HG03575 (cell line): ENCODE measurements around the gene ID4.

ENCODE experiments used
- ATAC-seq: cut with Tn5 transposase; IDR thresholded peaks from one replicate; pipeline ENCODE4 v1.9.1; 2021; ENCODE audit not compliant: unreplicated experiment, insufficient number of reproducible peaks, low FRiP score; ENCODE audit errors: extremely low read depth

Gene ID4, protein sequence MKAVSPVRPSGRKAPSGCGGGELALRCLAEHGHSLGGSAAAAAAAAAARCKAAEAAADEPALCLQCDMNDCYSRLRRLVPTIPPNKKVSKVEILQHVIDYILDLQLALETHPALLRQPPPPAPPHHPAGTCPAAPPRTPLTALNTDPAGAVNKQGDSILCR

DNA sequence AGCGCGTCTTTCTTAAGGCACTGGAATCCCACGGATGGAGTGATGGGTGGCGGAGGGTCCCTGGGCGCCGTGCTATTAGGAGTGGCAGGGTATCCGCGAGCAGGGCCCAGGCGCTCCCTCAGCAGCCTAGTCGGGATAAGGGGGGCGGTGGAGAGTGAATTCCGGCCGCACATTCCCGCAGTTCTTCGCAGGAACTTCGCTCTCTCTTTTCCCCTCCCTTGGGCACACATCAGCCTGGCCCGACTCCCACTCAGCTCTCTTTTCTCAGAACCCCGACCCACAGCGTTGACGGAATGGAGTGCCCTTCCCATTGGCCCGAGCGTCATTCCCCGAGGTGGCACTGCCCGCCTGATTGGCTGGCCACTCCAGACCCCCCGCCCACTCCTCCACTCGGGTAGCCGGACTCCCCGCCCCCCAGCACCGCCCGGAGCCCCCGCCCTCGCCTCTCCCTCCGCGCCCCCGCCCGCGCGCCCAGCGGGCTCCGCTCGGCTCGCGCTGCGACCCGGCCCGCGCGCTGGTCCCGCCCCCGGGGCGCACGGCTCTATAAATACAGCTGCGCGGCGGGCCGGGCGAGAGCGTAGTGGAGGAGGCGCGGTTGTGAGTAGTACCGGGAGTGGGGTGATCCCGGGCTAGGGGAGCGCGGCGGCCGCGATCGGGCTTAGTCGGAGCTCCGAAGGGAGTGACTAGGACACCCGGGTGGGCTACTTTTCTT lies at the start of gene ID4:
Gene ID4 (plus strand): TSS at position 572 of the 712 bp plus-strand sequence. CDS start 385 bp downstream, outside the sequence.
- ATAC-seq: no peak

DNA sequence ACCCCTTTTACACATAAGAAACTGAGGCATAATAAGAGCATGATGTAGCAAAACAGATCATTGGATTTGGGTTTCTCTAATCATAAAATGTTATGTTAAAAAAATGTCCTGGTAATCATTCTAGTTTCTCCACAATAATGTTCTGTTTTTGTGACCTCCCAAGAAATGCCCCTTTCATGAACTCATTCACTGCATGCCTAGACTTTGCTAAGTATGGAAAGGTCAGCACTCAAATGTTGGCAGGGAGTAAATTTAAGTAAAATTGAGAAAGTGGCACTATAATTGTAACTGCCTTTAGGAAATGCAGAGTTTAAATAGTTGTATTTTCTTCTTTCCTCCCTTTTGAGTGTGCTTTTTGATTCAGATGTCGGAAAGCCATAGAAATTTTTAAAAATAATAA lies 48.5 kb upstream of the ID4 start:
- no peak for ATAC-seq

DNA sequence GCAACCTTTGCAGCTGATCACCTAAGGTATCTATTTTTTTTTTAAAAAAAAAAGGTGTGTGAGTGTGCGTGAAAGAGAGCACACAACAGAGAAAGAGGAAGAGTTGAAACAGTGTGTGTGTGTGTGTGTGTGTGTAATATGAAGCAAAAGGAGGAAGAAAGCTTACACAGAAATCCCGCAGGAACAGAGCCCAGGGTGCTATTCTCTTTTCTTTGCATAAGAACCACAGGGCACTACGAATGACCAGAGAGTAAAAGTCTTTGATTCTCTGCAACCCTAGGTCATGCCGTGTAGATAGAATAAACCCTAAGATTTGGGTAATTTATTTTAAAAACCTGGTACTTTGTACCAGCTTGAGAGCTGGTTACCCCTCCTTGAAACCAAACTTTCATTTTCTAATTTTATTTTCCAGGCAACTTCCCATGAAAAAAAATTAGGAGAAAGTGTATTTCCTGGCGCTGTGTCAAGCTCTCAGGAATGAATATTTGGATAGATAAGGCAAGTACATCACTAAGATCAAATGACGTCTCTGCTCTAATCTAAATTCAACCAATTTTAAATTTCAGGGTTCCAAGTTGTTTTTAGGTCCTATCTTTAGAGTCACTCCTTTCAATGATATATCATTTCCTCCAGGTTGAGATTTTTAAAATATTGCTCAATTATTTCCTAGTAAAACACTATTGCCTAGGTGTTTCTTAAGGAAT lies 47.9 kb upstream of the ID4 start:
- ATAC-seq: no peak

DNA sequence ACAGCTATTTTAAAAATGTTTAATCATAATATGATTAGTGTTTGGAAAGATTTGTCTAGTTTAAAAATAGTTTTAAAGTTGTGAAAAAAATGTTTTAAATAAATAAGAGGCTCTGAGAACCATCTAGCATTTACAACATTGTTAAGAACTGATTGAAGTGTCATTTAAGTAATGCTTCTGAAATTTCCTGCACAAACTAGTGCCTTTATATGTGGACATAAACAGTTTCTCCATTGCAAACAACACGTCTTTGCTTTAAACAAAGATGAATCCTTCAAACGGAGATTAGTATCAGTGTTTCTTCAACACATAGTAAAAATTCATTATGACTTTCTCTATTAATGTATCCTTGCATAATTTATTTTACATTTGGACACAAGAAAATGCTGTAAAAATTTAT lies 45.9 kb upstream of the ID4 start:
- ATAC-seq: no peak

- ATAC-seq: no peak
These were observed 42.0 kb upstream of the ID4 start for GRCh38 chr6:19795211-19795610.

- ATAC-seq: no peak
These were observed 40.7 kb upstream of the ID4 start for GRCh38 chr6:19796452-19796851.

DNA sequence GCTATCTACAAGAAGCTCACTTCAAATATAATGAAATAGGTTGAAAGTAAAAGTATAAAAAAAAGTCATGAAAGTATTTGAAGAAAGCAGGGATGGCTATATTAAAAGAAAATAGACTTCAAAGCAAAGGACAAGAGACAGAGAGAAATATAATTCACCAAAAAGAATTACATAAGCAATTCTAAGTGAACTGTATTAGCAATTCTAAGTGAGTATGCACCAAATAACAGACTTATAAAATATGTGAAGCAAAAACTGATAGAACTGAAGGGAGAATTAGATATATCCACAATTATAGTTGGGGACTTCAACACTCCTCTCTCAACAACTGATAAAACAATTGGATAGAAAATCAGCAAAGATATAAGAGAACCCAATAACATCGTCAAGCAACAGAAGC lies 38.8 kb upstream of the ID4 start:
- no peak for ATAC-seq

DNA sequence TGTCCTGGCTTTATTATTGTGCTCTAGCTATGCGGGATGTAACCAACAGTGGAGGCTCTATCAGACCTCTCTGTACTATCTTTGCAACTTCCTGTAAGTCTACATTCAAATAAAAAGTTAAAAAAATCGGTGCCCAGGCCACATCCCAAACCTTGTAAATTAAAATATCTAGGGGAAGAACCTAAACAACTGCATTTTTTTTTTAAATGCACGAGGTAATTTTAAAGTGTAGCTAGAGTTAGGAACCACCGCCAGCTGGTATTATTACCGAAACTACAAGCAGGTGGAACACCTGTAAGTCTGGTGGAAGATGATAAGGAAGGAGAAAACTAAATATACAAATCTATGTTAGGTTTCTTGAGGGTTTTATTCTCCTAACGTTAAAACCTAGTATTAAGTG lies 34.5 kb upstream of the ID4 start:
- no peak for ATAC-seq

GRCh38 chr6:19803331-19804204 lies 33.6 kb upstream of the ID4 start:
- ATAC-seq: no peak

DNA sequence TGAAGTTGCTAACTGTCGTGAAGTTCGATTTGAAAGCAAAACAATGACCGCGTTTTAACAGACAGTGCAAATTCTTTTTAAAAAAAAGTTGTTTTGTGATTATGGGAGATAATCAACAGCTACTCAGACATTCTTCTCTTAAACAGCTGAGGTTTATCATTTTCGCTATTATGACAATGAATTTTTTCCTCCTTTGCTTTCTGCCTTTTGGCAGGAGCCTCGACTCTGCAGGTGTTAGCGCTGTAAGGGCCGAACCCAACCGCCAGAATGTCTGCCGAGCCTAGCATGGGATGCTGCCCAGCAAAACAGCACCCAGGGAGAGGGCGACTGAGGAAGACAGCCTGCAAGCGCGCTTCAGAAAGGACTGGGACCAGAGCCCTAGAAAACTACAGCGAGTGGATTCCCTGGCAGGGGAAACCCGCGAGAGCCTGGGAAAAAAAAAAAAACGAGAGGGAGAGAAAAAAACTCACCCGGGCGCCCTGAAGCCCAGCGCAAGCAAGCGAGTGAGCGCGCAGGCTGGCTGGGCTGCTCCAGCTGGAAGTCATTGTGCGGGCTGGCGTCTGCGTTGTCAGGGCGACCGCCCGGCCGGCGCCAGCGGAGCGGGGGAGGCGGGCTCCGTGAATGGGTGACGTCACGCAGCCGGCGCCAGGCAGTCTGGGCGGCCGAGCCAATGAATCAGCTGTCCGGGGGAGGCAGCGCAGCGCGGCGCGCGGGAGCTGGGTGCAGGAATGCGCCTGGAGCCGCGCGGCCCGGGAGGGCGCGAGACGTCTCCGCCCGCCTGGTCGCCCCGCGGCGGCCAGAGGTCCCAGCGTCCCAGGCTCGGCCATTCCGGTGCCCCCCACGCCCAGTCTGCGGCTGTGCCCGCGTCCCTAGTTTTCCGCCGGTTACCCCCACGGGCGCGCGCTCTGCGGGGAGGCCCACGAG lies 32.7 kb upstream of the ID4 start:
- ATAC-seq: no peak

- ATAC-seq: no peak
These were observed 32.1 kb upstream of the ID4 start for GRCh38 chr6:19805129-19805481.

DNA sequence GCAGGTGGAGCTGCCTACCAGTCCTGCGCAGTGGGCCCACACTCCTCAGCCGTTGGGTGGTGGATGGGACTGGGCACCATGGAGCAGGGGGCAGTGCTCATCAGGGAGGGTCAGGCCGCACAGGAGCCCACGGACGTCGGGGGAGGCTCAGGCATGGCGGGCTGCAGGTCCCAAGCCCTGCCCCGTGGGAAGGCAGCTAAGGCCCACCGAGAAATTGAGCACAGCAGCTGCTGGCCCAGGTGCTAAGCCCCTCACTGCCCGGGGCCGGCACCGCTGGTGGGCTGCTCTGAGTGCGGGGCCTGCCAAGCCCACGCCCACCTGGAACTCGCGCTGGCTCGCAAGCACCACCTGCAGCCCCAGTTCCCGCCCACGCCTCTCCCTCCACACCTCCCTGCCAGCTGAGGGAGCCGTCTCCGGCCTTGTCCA lies 30.2 kb upstream of the ID4 start:
- ATAC-seq: no peak

- no peak for ATAC-seq
These were observed 25.6 kb upstream of the ID4 start for GRCh38 chr6:19811397-19812079.

DNA sequence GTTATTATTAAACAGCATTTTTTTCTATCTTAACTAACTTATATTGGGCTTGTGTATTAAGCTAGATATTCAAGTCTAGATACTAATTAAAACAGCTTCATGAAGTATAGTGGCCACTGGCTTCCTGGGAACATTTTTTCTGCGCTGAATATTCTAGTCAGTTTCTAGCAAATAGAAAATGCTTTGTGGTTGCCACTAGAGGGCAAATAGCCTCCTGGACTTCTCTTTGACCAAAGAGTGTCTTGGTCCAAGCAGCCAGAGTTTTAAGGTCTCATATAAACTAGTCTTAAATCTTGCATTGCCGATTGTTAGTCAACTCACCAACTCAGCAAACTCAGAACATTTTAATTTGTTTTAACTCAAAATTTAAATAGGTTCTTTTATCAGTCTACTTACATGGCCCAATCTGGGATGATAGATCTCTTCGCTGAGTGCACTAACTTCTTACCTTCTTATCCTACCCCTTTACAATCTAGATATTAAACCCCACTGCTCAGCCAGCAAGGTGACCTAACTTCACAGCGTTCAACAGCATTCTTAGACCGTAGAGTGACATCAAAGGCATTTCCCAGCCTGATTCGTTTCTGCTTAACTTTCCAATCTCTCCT lies 24.6 kb upstream of the ID4 start:
- no peak for ATAC-seq

DNA sequence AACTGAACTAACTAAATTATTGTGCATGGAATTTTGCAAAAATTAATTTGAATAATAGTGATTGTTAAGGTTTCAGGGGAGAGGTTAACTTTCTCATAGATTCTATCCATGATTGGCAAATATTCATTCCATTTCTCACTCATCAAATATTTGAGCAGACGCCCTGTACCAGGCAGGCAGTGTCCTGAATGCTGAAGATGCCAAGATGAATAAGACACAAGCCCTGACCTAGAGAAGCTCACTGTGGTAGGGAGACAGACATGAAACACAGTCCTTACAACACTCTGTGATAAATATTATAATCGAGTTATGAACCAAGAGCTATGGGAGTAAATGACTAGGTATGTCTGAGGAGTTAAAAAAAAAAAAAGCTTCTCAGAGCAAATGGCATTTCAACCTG lies 18.4 kb upstream of the ID4 start:
- ATAC-seq: no peak

- no peak for ATAC-seq
These were observed 12.9 kb upstream of the ID4 start for GRCh38 chr6:19824058-19824807.

- no peak for ATAC-seq
These were observed 9.9 kb upstream of the ID4 start for GRCh38 chr6:19827247-19827646.
